ENCODE measurements around the gene SYS1.

DNA sequence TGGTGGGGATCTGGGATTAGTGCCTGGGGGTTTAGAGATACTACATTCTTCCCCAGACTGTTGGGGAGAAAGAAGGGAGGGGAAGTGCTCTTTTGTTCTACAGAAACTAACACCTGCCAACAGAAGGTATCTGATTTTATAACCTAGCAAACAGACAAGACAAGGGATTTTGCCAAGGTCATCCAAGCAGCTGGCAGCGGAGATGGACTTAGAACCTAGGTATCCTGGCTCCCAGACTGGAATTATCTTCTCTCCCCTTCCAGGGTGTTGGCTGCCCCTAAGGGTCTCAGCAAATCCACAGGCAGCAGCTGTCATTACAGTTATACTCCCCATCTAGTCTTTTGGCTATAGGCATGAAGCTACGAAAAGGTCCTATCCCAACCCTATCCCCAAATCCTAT lies 23.2 kb upstream of the SYS1 start:
- TF ChIP-seq, protein P1, sequence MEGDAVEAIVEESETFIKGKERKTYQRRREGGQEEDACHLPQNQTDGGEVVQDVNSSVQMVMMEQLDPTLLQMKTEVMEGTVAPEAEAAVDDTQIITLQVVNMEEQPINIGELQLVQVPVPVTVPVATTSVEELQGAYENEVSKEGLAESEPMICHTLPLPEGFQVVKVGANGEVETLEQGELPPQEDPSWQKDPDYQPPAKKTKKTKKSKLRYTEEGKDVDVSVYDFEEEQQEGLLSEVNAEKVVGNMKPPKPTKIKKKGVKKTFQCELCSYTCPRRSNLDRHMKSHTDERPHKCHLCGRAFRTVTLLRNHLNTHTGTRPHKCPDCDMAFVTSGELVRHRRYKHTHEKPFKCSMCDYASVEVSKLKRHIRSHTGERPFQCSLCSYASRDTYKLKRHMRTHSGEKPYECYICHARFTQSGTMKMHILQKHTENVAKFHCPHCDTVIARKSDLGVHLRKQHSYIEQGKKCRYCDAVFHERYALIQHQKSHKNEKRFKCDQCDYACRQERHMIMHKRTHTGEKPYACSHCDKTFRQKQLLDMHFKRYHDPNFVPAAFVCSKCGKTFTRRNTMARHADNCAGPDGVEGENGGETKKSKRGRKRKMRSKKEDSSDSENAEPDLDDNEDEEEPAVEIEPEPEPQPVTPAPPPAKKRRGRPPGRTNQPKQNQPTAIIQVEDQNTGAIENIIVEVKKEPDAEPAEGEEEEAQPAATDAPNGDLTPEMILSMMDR (IDR thresholded peaks at IDR 0.05): no peak
- no peak for TF ChIP-seq EZH2 (IDR thresholded peaks at IDR 0.05; ENCODE audit: borderline replicate concordance, insufficient read depth, low read depth, low read length, poor library complexity, severe bottlenecking)

All from B cell (primary cell).